OCI-LY7 (cell line): Measurements from ENCODE around the gene AOPEP. TPM values are rescaled to one million over a fixed set of nuclear protein-coding genes. Genes with fewer than 3 reads are reported as not detected.

Experiments used
- BruUV-seq: library from RNA; stranded (reverse); fragments of 400-500 nt; replicated peaks from 2 replicates; lab custom pipeline; 2021; lab: Mats Ljungman, UMichigan
- CTCF ChIA-PET: fragments of 300-600 bp; sonication (Branson Sonifier 250); formaldehyde crosslinking; loops from one replicate; lab custom pipeline; 2022; ENCODE audit warnings: antibody characterized with exemption; ENCODE audit not compliant: unreplicated experiment; lab: Charles Lee
- POLR2A ChIA-PET: fragments of 300-600 bp; sonication (Branson Sonifier 250); formaldehyde crosslinking; loops from one replicate; lab custom pipeline; 2022; ENCODE audit warnings: antibody characterized with exemption; lab: Charles Lee
- DNase-seq: peaks from one replicate; pipeline ENCODE4 v3.0.0-alpha.2; 2015; ENCODE audit warnings: low spot score
- H2AFZ ChIP-seq: fragments of 200-600 bp; sonication (generic), shearing (Covaris generic); 2 replicates; pipeline ENCODE4 v1.6.1; 2014; ENCODE audit warnings: mild to moderate bottlenecking, antibody characterized with exemption, low read length, moderate library complexity
- H3K27ac ChIP-seq: fragments of 200-600 bp; sonication (generic); 2 replicates; pipeline ENCODE4 v1.5.1; 2014; ENCODE audit warnings: mixed run types, low read depth, mild to moderate bottlenecking, moderate library complexity, low read length, inconsistent platforms; ENCODE audit not compliant: poor library complexity, severe bottlenecking
- H3K36me3 ChIP-seq: fragments of 200-600 bp; sonication (generic); 2 replicates; pipeline ENCODE4 v1.6.1; 2014; ENCODE audit warnings: mild to moderate bottlenecking, antibody characterized with exemption, low read length, moderate library complexity, mixed read lengths; ENCODE audit not compliant: insufficient read depth
- H3K4me1 ChIP-seq: fragments of 200-600 bp; sonication (generic); 2 replicates; pipeline ENCODE4 v1.5.1; 2014; ENCODE audit warnings: mild to moderate bottlenecking, low read length; ENCODE audit not compliant: insufficient read depth, poor library complexity, severe bottlenecking
- H3K4me2 ChIP-seq: fragments of 200-600 bp; sonication (generic); 2 replicates; pipeline ENCODE4 v1.6.1; 2014; ENCODE audit warnings: mild to moderate bottlenecking, low read length
- H3K4me3 ChIP-seq: fragments of 200-600 bp; sonication (generic); 2 replicates; pipeline ENCODE4 v1.5.1; 2014; ENCODE audit warnings: mild to moderate bottlenecking, low read depth, low read length; ENCODE audit not compliant: poor library complexity, severe bottlenecking
- H3K79me2 ChIP-seq: fragments of 200-600 bp; sonication (generic); 2 replicates; pipeline ENCODE4 v1.6.1; 2016; ENCODE audit warnings: low read depth, mild to moderate bottlenecking, low read length, moderate library complexity, mixed read lengths; ENCODE audit not compliant: insufficient read depth
- H3K9me2 ChIP-seq: fragments of 200-600 bp; sonication (generic); 2 replicates; pipeline ENCODE4 v1.6.1; 2016; ENCODE audit warnings: mild to moderate bottlenecking, low read length, mixed read lengths; ENCODE audit not compliant: insufficient read depth
- H3K9me3 ChIP-seq: fragments of 200-600 bp; sonication (generic); 2 replicates; pipeline ENCODE4 v1.6.1; 2014; ENCODE audit warnings: mild to moderate bottlenecking, mixed run types, low read length, mixed read lengths
- H4K20me1 ChIP-seq: fragments of 200-600 bp; sonication (generic); 2 replicates; pipeline ENCODE4 v1.6.1; 2014; ENCODE audit warnings: mild to moderate bottlenecking, antibody characterized with exemption, low read length, moderate library complexity, mixed read lengths; ENCODE audit not compliant: insufficient read depth
- EZH2phosphoT487 ChIP-seq: fragments of 200-600 bp; sonication (generic); IDR thresholded peaks from 2 replicates; pipeline ENCODE4 v1.6.1; 2018; ENCODE audit warnings: low read depth, borderline replicate concordance, mild to moderate bottlenecking, mixed run types, antibody characterized with exemption, low read length, moderate library complexity, mixed read lengths
- intact Hi-C: fragments of 100-400 bp; cut with micrococcal nuclease; formaldehyde crosslinking; loops from one replicate; pipeline ENCODE4 v1.10.0; 2022; ENCODE audit not compliant: unreplicated experiment
- total RNA-seq, 2 experiments: library from RNA; depleted of rRNA in 1 of 2; stranded (reverse); fragments of >200 nt in 1 of 2; shearing (Covaris generic) in 1 of 2; gene quantifications; 2 replicates each; pipeline ENCODE4 v1.2.3, GENCODE V29; 2014 to 2022
- TF ChIP-seq, protein P1 (sequence below): fragments of 200-600 bp; sonication (generic); conservative IDR thresholded peaks from 2 replicates; pipeline ENCODE4 v1.5.1; 2014; ENCODE audit warnings: mild to moderate bottlenecking, antibody characterized with exemption, low read length, moderate library complexity, mixed read lengths

Gene AOPEP
- total RNA-seq, 2 experiments from 2014 or later: 17.3 to 24.3 TPM

DNA sequence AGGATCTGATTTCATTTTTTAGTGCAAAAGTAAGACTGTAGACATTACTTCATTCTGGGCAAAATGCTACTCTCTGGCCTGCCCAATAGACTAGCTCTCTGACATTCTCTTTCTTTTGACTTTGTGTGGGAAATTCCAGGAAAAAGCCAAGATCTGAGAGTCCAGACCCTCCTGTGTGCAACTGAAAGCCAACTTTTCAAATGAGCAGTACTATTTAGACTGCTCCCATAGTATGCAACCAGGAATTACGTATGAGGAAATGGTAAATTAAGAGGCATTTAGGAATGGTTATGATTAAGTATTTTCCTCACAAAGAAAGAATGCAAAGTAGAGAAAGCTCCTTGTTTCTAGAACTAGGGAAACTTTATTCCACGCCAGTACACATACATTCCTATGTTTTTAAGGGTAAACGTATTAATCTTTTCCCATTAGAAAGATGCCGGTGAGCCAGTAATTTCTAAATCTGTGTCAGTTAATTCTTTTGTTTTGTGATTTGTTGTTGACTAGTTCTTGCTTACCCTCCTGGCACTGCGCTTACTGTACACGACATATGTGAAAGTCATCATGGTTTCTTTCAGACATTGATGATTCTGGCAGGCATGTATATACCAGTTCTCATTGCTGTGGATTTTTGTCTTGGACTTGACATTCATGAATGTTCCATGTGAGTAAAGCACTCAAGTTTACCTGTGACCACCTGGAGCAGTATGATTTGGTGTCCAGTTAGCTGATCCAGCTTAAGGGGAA lies 56.0 kb downstream of the AOPEP start:
- no peaks in the 10 kb centered on the region for H4K20me1 ChIP-seq
- no peaks in the 10 kb centered on the region for H3K9me2 ChIP-seq
- DNase-seq: no peak
- no peaks in the 10 kb centered on the region for H3K36me3 ChIP-seq
- no peaks in the 10 kb centered on the region for H3K79me2 ChIP-seq
- no peaks in the 10 kb centered on the region for H3K9me3 ChIP-seq
- intact Hi-C loops: loop anchor here (1.0 to 10.0 kb wide), 3 partner anchors 102 to 792 kb away; no protein-coding TSS in a partner anchor
- no peak overlapping the region for H3K27ac ChIP-seq
- H3K4me1 ChIP-seq: no peaks in the 10 kb centered on the region
- H3K4me3 ChIP-seq: no peak overlapping the region
- no peak overlapping the region for H2AFZ ChIP-seq
- TF ChIP-seq, protein P1, sequence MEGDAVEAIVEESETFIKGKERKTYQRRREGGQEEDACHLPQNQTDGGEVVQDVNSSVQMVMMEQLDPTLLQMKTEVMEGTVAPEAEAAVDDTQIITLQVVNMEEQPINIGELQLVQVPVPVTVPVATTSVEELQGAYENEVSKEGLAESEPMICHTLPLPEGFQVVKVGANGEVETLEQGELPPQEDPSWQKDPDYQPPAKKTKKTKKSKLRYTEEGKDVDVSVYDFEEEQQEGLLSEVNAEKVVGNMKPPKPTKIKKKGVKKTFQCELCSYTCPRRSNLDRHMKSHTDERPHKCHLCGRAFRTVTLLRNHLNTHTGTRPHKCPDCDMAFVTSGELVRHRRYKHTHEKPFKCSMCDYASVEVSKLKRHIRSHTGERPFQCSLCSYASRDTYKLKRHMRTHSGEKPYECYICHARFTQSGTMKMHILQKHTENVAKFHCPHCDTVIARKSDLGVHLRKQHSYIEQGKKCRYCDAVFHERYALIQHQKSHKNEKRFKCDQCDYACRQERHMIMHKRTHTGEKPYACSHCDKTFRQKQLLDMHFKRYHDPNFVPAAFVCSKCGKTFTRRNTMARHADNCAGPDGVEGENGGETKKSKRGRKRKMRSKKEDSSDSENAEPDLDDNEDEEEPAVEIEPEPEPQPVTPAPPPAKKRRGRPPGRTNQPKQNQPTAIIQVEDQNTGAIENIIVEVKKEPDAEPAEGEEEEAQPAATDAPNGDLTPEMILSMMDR: no peak
- TF ChIP-seq EZH2phosphoT487: no peak
- ChIA-PET CTCF (no interaction called here), POLR2A (no interaction called here)
- no peak overlapping the region for H3K4me2 ChIP-seq
- BruUV-seq: no TSS peak

DNA sequence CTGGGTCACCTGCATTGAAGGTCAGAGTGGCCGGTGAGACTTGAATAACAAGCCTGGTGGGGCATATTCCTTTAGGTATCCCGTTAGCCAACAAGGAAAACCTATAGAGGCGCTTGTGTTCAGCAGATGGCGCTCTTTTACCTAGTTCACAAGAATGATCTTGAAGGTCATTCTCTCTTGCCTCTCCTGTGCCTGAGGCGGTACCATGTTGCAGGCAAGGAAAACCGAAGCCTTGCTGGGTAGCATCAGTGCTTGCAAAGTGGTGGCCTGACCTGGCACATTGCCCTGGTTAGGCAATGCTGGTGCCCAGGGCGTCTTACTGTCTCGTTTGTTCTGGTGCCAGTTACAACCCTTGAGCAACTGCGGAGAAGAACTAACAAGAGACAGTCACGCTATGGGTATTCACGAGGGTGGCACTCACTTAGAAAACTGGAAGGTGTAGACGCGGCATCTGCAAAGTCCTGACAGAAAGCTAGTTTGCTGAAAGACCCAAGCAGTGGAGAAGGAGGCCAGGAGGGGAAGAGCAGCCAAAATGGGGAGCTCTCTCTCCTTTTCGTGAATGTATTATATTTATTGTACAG lies 56.7 kb downstream of the AOPEP start:
- POLR2A ChIA-PET: interaction anchor here (1.0 to 1.7 kb wide), 2 partner anchors 19 to 20 kb away, joined by 3 to 4 read pairs; no protein-coding TSS in a partner anchor
- no peak overlapping the region for H2AFZ ChIP-seq
- peak; percentile 56 for DNase-seq

More for the DNA sequence above, 56.7 kb downstream of the AOPEP start:
- H3K79me2 ChIP-seq: no peaks in the 10 kb centered on the region
- H3K4me2 ChIP-seq: no peak overlapping the region
- no peaks in the 10 kb centered on the region for H3K9me3 ChIP-seq
- intact Hi-C loops: loop anchor here (1.0 to 10.0 kb wide), 3 partner anchors 102 to 792 kb away; no protein-coding TSS in a partner anchor
- no peaks in the 10 kb centered on the region for H3K36me3 ChIP-seq
- no peaks in the 10 kb centered on the region for H3K9me2 ChIP-seq
- CTCF ChIA-PET: no interaction called here
- H3K27ac ChIP-seq: no peak overlapping the region
- no peak for TF ChIP-seq EZH2phosphoT487
- TF ChIP-seq, protein P1: peak; percentile 82
- no peak overlapping the region for H3K4me3 ChIP-seq
- H4K20me1 ChIP-seq: no peaks in the 10 kb centered on the region
- H3K4me1 ChIP-seq: no peaks in the 10 kb centered on the region
- BruUV-seq: no TSS peak
